Activated T-cell treated with anti-CD3 and anti-CD28 coated beads, Interleukin-2, amount 50 U/mL, for 4 hours (primary cell): ENCODE results near the gene C1QTNF8. TPM values are rescaled to one million over a fixed set of nuclear protein-coding genes. Genes with fewer than 3 reads are reported as not detected.

Source experiments
- ATAC-seq, 2 donors: fragments of 200-7000 bp; cut with Tn5 transposase; one replicate each; pipeline ENCODE4 v1.10.0; 2021
- DNase-seq: peaks from one replicate; pipeline ENCODE4 v3.0.0-alpha.2; 2020
- H3K27me3 Mint-ChIP-seq: one replicate; pipeline ENCODE4 v1.8.0; 2021; ENCODE audit warnings: low read depth, mixed read lengths
- H3K36me3 Mint-ChIP-seq: one replicate; pipeline ENCODE4 v1.8.0; 2022; ENCODE audit warnings: mixed read lengths; ENCODE audit not compliant: insufficient read depth
- H3K4me1 Mint-ChIP-seq: one replicate; pipeline ENCODE4 v1.8.0; 2021; ENCODE audit warnings: low read depth, mixed read lengths
- H3K4me3 Mint-ChIP-seq: one replicate; pipeline ENCODE4 v1.8.0; 2021; ENCODE audit warnings: mild to moderate bottlenecking, moderate library complexity, mixed read lengths
- H3K9me3 Mint-ChIP-seq: one replicate; pipeline ENCODE4 v1.8.0; 2021; ENCODE audit warnings: mixed read lengths
- total RNA-seq, 3 donors: library from RNA; stranded (reverse); gene quantifications; one replicate each; pipeline ENCODE4 v1.2.1, GENCODE V29; 2021

The C1QTNF8 gene
- total RNA-seq, 3 donors from 2014 or later: not detected

- H3K4me1 Mint-ChIP-seq: no peaks in the 10 kb centered on the region
- H3K27me3 Mint-ChIP-seq: no peaks in the 10 kb centered on the region
- DNase-seq: no peak
Measured at GRCh38 chr16:1121601-1122397, 25.8 kb upstream of the C1QTNF8 start.

GRCh38 chr16:1121009-1121408 is 25.0 kb upstream of the C1QTNF8 start:
- Mint-ChIP-seq H3K4me1 (no peaks in the 10 kb centered on the region), H3K4me3 (no peak overlapping the region), H3K36me3 (no peaks in the 10 kb centered on the region), H3K27me3 (no peaks in the 10 kb centered on the region), H3K9me3 (no peaks in the 10 kb centered on the region)
- no peak for DNase-seq
- ATAC-seq: no peak

More at GRCh38 chr16:1121601-1122397, 25.8 kb upstream of the C1QTNF8 start:
- H3K36me3 Mint-ChIP-seq: no peaks in the 10 kb centered on the region
- H3K4me3 Mint-ChIP-seq: no peak overlapping the region
- no peaks in the 10 kb centered on the region for H3K9me3 Mint-ChIP-seq
- no peak for ATAC-seq

- ATAC-seq (no peak), DNase-seq (no peak)
- no peaks in the 10 kb centered on the region for H3K4me1 Mint-ChIP-seq
- no peaks in the 10 kb centered on the region for H3K36me3 Mint-ChIP-seq
- H3K9me3 Mint-ChIP-seq: no peaks in the 10 kb centered on the region
- H3K4me3 Mint-ChIP-seq: no peak overlapping the region
- no peaks in the 10 kb centered on the region for H3K27me3 Mint-ChIP-seq
Measured at GRCh38 chr16:1120577-1120941, 24.5 kb upstream of the C1QTNF8 start.

- DNase-seq (no peak), ATAC-seq (no peak)
- no peaks in the 10 kb centered on the region for H3K9me3 Mint-ChIP-seq
- peaks cover 1% of the 10 kb centered on the region for H3K27me3 Mint-ChIP-seq
- no peak overlapping the region for H3K4me3 Mint-ChIP-seq
- H3K36me3 Mint-ChIP-seq: no peaks in the 10 kb centered on the region
- no peaks in the 10 kb centered on the region for H3K4me1 Mint-ChIP-seq
Measured at GRCh38 chr16:1119766-1120576, 23.9 kb upstream of the C1QTNF8 start.

GRCh38 chr16:1119129-1119528 is 23.1 kb upstream of the C1QTNF8 start:
- DNase-seq: no peak
- H3K4me1 Mint-ChIP-seq: no peaks in the 10 kb centered on the region
- peaks cover 2% of the 10 kb centered on the region for H3K27me3 Mint-ChIP-seq
- no peaks in the 10 kb centered on the region for H3K9me3 Mint-ChIP-seq
- H3K36me3 Mint-ChIP-seq: no peaks in the 10 kb centered on the region
- ATAC-seq: no peak
- no peak overlapping the region for H3K4me3 Mint-ChIP-seq

- Mint-ChIP-seq H3K36me3 (no peaks in the 10 kb centered on the region), H3K27me3 (peaks cover 2% of the 10 kb centered on the region), H3K4me3 (no peak overlapping the region), H3K9me3 (no peaks in the 10 kb centered on the region), H3K4me1 (no peaks in the 10 kb centered on the region)
- ATAC-seq (no peak), DNase-seq (no peak)
Measured at GRCh38 chr16:1117926-1118325, 21.9 kb upstream of the C1QTNF8 start.

- no peak for DNase-seq
- Mint-ChIP-seq H3K36me3 (no peaks in the 10 kb centered on the region), H3K9me3 (no peaks in the 10 kb centered on the region), H3K27me3 (peaks cover 2% of the 10 kb centered on the region), H3K4me1 (no peaks in the 10 kb centered on the region), H3K4me3 (no peak overlapping the region)
- ATAC-seq: no peak
Measured at GRCh38 chr16:1117176-1117900, 21.3 kb upstream of the C1QTNF8 start.

GRCh38 chr16:1116693-1117077 is 20.6 kb upstream of the C1QTNF8 start:
- Mint-ChIP-seq H3K36me3 (no peaks in the 10 kb centered on the region), H3K27me3 (peaks cover 2% of the 10 kb centered on the region), H3K9me3 (no peaks in the 10 kb centered on the region), H3K4me1 (no peaks in the 10 kb centered on the region), H3K4me3 (no peak overlapping the region)
- no peak for ATAC-seq
- no peak for DNase-seq

GRCh38 chr16:1113889-1114526 is 18.0 kb upstream of the C1QTNF8 start:
- Mint-ChIP-seq H3K36me3 (no peaks in the 10 kb centered on the region), H3K27me3 (peaks cover 7% of the 10 kb centered on the region), H3K4me1 (no peaks in the 10 kb centered on the region), H3K9me3 (no peaks in the 10 kb centered on the region), H3K4me3 (no peak overlapping the region)
- no peak for ATAC-seq
- DNase-seq: no peak

- H3K4me3 Mint-ChIP-seq: no peak overlapping the region
- no peaks in the 10 kb centered on the region for H3K4me1 Mint-ChIP-seq
- H3K9me3 Mint-ChIP-seq: no peaks in the 10 kb centered on the region
- peaks cover 9% of the 10 kb centered on the region for H3K27me3 Mint-ChIP-seq
- H3K36me3 Mint-ChIP-seq: no peaks in the 10 kb centered on the region
- DNase-seq (no peak), ATAC-seq (no peak)
Measured at GRCh38 chr16:1113489-1113888, 17.4 kb upstream of the C1QTNF8 start.

- Mint-ChIP-seq H3K4me1 (no peaks in the 10 kb centered on the region), H3K27me3 (peaks cover 9% of the 10 kb centered on the region), H3K9me3 (no peaks in the 10 kb centered on the region), H3K4me3 (no peak overlapping the region), H3K36me3 (no peaks in the 10 kb centered on the region)
- DNase-seq: no peak
- ATAC-seq: no peak
Measured at GRCh38 chr16:1112506-1113184, 16.6 kb upstream of the C1QTNF8 start.

- no peak for ATAC-seq
- no peaks in the 10 kb centered on the region for H3K36me3 Mint-ChIP-seq
- H3K9me3 Mint-ChIP-seq: no peaks in the 10 kb centered on the region
- no peaks in the 10 kb centered on the region for H3K4me1 Mint-ChIP-seq
- peaks cover 17% of the 10 kb centered on the region for H3K27me3 Mint-ChIP-seq
- no peak overlapping the region for H3K4me3 Mint-ChIP-seq
- DNase-seq: no peak
Measured at GRCh38 chr16:1109648-1110047, 13.6 kb upstream of the C1QTNF8 start.

GRCh38 chr16:1108299-1109252 is 12.5 kb upstream of the C1QTNF8 start:
- H3K4me1 Mint-ChIP-seq: no peaks in the 10 kb centered on the region
- ATAC-seq (no peak), DNase-seq (no peak)
- H3K9me3 Mint-ChIP-seq: no peaks in the 10 kb centered on the region
- H3K27me3 Mint-ChIP-seq: peaks cover 26% of the 10 kb centered on the region
- no peak overlapping the region for H3K4me3 Mint-ChIP-seq
- no peaks in the 10 kb centered on the region for H3K36me3 Mint-ChIP-seq
